GM19351 (cell line): ENCODE results near the gene GATAD2A.

ENCODE experiments used
- ATAC-seq: cut with Tn5 transposase; IDR thresholded peaks from one replicate; pipeline ENCODE4 v1.9.1; 2021; ENCODE audit warnings: mild to moderate bottlenecking, moderate library complexity; ENCODE audit not compliant: unreplicated experiment

GATAD2A gene

GRCh38 chr19:19487950-19488874, 82.7 kb downstream of the GATAD2A start:
- ATAC-seq, result no peak

GRCh38 chr19:19488875-19489690, 83.6 kb downstream of the GATAD2A start:
- peak; percentile 73 for ATAC-seq

- ATAC-seq, result no peak
Observed at GRCh38 chr19:19489804-19490204, 84.3 kb downstream of the GATAD2A start.

GRCh38 chr19:19490214-19490968, 84.9 kb downstream of the GATAD2A start:
- ATAC-seq, result no peak

- no peak for ATAC-seq
Observed at GRCh38 chr19:19491321-19492025, 86.0 kb downstream of the GATAD2A start.

GRCh38 chr19:19492026-19492610, 86.6 kb downstream of the GATAD2A start:
- no peak for ATAC-seq

- ATAC-seq, result no peak
Observed at GRCh38 chr19:19493841-19494546, 88.5 kb downstream of the GATAD2A start.

GRCh38 chr19:19495614-19496603, 90.4 kb downstream of the GATAD2A start:
- ATAC-seq, result no peak

- no peak for ATAC-seq
Observed at GRCh38 chr19:19498255-19498991, 92.9 kb downstream of the GATAD2A start.

- no peak for ATAC-seq
Observed at GRCh38 chr19:19499272-19499995, 94.0 kb downstream of the GATAD2A start.

- ATAC-seq, result no peak
Observed at GRCh38 chr19:19500975-19501644, 95.6 kb downstream of the GATAD2A start.

GRCh38 chr19:19501798-19502197, 96.3 kb downstream of the GATAD2A start:
- ATAC-seq, result no peak

GRCh38 chr19:19502281-19502680, 96.8 kb downstream of the GATAD2A start:
- no peak for ATAC-seq

- ATAC-seq, result no peak
Observed at GRCh38 chr19:19502808-19503602, 97.5 kb downstream of the GATAD2A start.
